HepG2 (cell line): ENCODE data around the gene TMEM209.

ENCODE experiments used
- ADNP ChIP-seq: sonication (generic); formaldehyde crosslinking; IDR thresholded peaks from 2 replicates; pipeline ENCODE4 v1.4.0; 2020; ENCODE audit warnings: missing genetic modification reagents
- AKAP8 ChIP-seq: sonication (generic); formaldehyde crosslinking; IDR thresholded peaks from 2 replicates; pipeline ENCODE4 v1.5.1; 2020; ENCODE audit warnings: mild to moderate bottlenecking, missing genetic modification reagents
- CBFB ChIP-seq: sonication (generic); formaldehyde crosslinking; IDR thresholded peaks from 2 replicates; pipeline ENCODE4 v1.4.0; 2020; ENCODE audit warnings: missing genetic modification reagents
- KDM5A ChIP-seq: fragments of 200-600 bp; sonication (generic); IDR thresholded peaks from 2 replicates; pipeline ENCODE4 v1.7.0; 2018; ENCODE audit warnings: antibody characterized with exemption, mild to moderate bottlenecking, low read length, borderline replicate concordance
- NFYB ChIP-seq: sonication (generic); formaldehyde crosslinking; IDR thresholded peaks from 2 replicates; pipeline ENCODE4 v1.4.0; 2020; ENCODE audit warnings: missing genetic modification reagents
- RARA ChIP-seq: IDR thresholded peaks from 2 replicates; pipeline ENCODE4 v1.6.1; 2016; ENCODE audit warnings: missing genetic modification reagents, missing compliant biosample characterization
- REST ChIP-seq, 2 experiments: IDR thresholded peaks; 2 replicates each; pipeline ENCODE4 v1.6.1; 2011 to 2012; ENCODE audit warnings: low read length in 2 of 2, borderline replicate concordance in 1 of 2, low read depth in 1 of 2, mild to moderate bottlenecking in 1 of 2, moderate library complexity in 1 of 2
- ZNF274 ChIP-seq: sonication (generic); formaldehyde crosslinking; IDR thresholded peaks from 2 replicates; pipeline ENCODE4 v1.5.1; 2020; ENCODE audit warnings: mild to moderate bottlenecking, missing genetic modification reagents

GRCh38 chr7:130127404-130127803 is 77.8 kb downstream of the TMEM209 start:
- TF ChIP-seq KDM5A (no peak), ADNP (CRISPR knock-in tag) (no peak), CBFB (CRISPR knock-in tag) (no peak), RARA (CRISPR knock-in tag) (no peak), NFYB (CRISPR knock-in tag) (no peak), REST (IDR thresholded peaks at IDR 0.05; ENCODE audit: borderline replicate concordance in 1 of 2, low read depth in 1 of 2, low read length in 2 of 2) (no peak), AKAP8 (no peak), ZNF274 (CRISPR knock-in tag) (no peak)
